ENCODE data around the gene YPEL2. TPM values are rescaled to one million over a fixed set of nuclear protein-coding genes. Genes with fewer than 3 reads are reported as not detected.

YPEL2 gene
- polyA plus RNA-seq, 1 of the 3 experiments (the other 2 are of a cell fraction), result 3.2 TPM

GRCh38 chr17:59415397-59415796 lies 83.9 kb downstream of the YPEL2 start:
- POLR2A ChIA-PET, result interaction anchor here (1.7 kb wide), 1 partner anchor 10 kb away, joined by 5 read pairs; no protein-coding TSS in a partner anchor
- H3K27me3 ChIP-seq (ENCODE audit: insufficient read depth), result no peaks in the 10 kb centered on the region
- no peaks in the 10 kb centered on the region for H3F3A ChIP-seq (replicated peaks; ENCODE audit: insufficient read depth)
- no peak overlapping the region for H2AFZ ChIP-seq (ENCODE audit: low read depth)
- H3K4me2 ChIP-seq, result no peak overlapping the region
- H3K4me3 ChIP-seq (ENCODE audit: low read depth in 2 of 2, low read length in 1 of 2), result no peak overlapping the region
- no peaks in the 10 kb centered on the region for H3K9me3 ChIP-seq
- TF ChIP-seq FOXM1 (IDR thresholded peaks at IDR 0.05; ENCODE audit: low read depth), result no peak
- TF ChIP-seq NFIC (IDR thresholded peaks at IDR 0.05; ENCODE audit: borderline replicate concordance), result no peak
- TF ChIP-seq MXI1 (IDR thresholded peaks at IDR 0.05; ENCODE audit: low read depth, low read length), result no peak
- no peak for TF ChIP-seq RFX5 (IDR thresholded peaks at IDR 0.05; ENCODE audit: low read length)
- H3K9me2 ChIP-seq, result no peaks in the 10 kb centered on the region
- no peak for DNase-seq
- H3K4me1 ChIP-seq (ENCODE audit: control insufficient read depth in 1 of 2, insufficient read depth in 2 of 2, low read depth in 1 of 2, low read length in 1 of 2), result peaks cover 0 to 3% of the 10 kb centered on the region in 2 experiments; a peak in 1 of 4 replicates
- 83% methylated on average over 5 of the region's 5 CpGs for WGBS (ENCODE audit: low lambda C conversion rate)
- no peaks in the 10 kb centered on the region for H3K36me3 ChIP-seq (replicated peaks in 1 of 2; ENCODE audit: control insufficient read depth in 1 of 2, insufficient read depth in 2 of 2, low read length in 1 of 2)
- H3K27ac ChIP-seq (ENCODE audit: low read depth in 2 of 2, low read length in 1 of 2), result no peak overlapping the region
- CTCF ChIA-PET, result interaction anchor here (1.8 to 2.6 kb wide), 3 partner anchors 11 to 86 kb away, joined by 6 to 19 read pairs (median 12); no protein-coding TSS in a partner anchor
- no peaks in the 10 kb centered on the region for H3K79me2 ChIP-seq (ENCODE audit: insufficient read depth)
- H3K9ac ChIP-seq, result no peak overlapping the region
- no peaks in the 10 kb centered on the region for H4K20me1 ChIP-seq (ENCODE audit: insufficient read depth)

DNA sequence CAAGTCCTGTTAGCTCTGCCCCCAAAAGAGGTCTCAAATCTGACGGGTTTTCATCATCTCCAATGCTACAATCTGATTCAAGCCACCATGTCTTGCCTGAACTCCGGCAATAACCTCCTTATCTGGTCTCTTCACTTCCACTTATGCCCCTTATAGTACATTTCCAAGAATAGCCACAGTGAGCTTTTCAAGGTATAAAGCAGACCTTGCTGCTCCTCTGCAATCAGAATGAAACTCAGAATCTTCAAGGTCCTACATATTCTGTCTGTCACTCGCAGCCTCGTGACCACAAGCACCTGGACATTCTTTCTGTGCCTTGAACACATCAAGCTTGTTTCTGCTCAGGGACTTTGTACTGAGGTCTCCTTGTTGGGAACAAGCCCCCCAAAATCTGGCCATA lies 84.7 kb downstream of the YPEL2 start:
- H3K4me3 ChIP-seq (ENCODE audit: low read depth in 2 of 2, low read length in 1 of 2), result no peak overlapping the region
- H3K9me3 ChIP-seq, result no peaks in the 10 kb centered on the region
- no peaks in the 10 kb centered on the region for H3F3A ChIP-seq (replicated peaks; ENCODE audit: insufficient read depth)
- no peak overlapping the region for H3K9ac ChIP-seq
- no peak for DNase-seq
- 88% methylated on average over 4 of the region's 4 CpGs for WGBS (ENCODE audit: low lambda C conversion rate)
- H3K36me3 ChIP-seq (replicated peaks in 1 of 2; ENCODE audit: control insufficient read depth in 1 of 2, insufficient read depth in 2 of 2, low read length in 1 of 2), result no peaks in the 10 kb centered on the region
- peaks cover 0 to 10% of the 10 kb centered on the region in 2 experiments; a peak in 1 of 4 replicates for H3K4me1 ChIP-seq (ENCODE audit: control insufficient read depth in 1 of 2, insufficient read depth in 2 of 2, low read depth in 1 of 2, low read length in 1 of 2)
- ChIA-PET CTCF (interaction anchor here (0.9 to 2.6 kb wide), 4 partner anchors 10 to 87 kb away, joined by 3 to 19 read pairs (median 9); no protein-coding TSS in a partner anchor), POLR2A (interaction anchor here (1.7 kb wide), 1 partner anchor 9 kb away, joined by 5 read pairs; no protein-coding TSS in a partner anchor)
- no peaks in the 10 kb centered on the region for H3K79me2 ChIP-seq (ENCODE audit: insufficient read depth)
- H3K9me2 ChIP-seq, result no peaks in the 10 kb centered on the region
- no peak overlapping the region for H3K27ac ChIP-seq (ENCODE audit: low read depth in 2 of 2, low read length in 1 of 2)
- H2AFZ ChIP-seq (ENCODE audit: low read depth), result no peak overlapping the region
- H3K27me3 ChIP-seq (ENCODE audit: insufficient read depth), result no peaks in the 10 kb centered on the region
- H3K4me2 ChIP-seq, result no peak overlapping the region
- H4K20me1 ChIP-seq (ENCODE audit: insufficient read depth), result no peaks in the 10 kb centered on the region
- TF ChIP-seq, protein P1, sequence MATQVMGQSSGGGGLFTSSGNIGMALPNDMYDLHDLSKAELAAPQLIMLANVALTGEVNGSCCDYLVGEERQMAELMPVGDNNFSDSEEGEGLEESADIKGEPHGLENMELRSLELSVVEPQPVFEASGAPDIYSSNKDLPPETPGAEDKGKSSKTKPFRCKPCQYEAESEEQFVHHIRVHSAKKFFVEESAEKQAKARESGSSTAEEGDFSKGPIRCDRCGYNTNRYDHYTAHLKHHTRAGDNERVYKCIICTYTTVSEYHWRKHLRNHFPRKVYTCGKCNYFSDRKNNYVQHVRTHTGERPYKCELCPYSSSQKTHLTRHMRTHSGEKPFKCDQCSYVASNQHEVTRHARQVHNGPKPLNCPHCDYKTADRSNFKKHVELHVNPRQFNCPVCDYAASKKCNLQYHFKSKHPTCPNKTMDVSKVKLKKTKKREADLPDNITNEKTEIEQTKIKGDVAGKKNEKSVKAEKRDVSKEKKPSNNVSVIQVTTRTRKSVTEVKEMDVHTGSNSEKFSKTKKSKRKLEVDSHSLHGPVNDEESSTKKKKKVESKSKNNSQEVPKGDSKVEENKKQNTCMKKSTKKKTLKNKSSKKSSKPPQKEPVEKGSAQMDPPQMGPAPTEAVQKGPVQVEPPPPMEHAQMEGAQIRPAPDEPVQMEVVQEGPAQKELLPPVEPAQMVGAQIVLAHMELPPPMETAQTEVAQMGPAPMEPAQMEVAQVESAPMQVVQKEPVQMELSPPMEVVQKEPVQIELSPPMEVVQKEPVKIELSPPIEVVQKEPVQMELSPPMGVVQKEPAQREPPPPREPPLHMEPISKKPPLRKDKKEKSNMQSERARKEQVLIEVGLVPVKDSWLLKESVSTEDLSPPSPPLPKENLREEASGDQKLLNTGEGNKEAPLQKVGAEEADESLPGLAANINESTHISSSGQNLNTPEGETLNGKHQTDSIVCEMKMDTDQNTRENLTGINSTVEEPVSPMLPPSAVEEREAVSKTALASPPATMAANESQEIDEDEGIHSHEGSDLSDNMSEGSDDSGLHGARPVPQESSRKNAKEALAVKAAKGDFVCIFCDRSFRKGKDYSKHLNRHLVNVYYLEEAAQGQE (IDR thresholded peaks at IDR 0.05; ENCODE audit: low read depth, low read length), result no peak
- no peak for TF ChIP-seq RFX5 (IDR thresholded peaks at IDR 0.05; ENCODE audit: low read length)
- no peak for TF ChIP-seq ZBTB33 (IDR thresholded peaks at IDR 0.05; ENCODE audit: borderline replicate concordance, low read depth)
- no peak for TF ChIP-seq RXRA (IDR thresholded peaks at IDR 0.05; ENCODE audit: borderline replicate concordance, low read depth)
- TF ChIP-seq EZH2phosphoT487 (IDR thresholded peaks at IDR 0.05; ENCODE audit: borderline replicate concordance, low read depth), result no peak
- TF ChIP-seq MAX (IDR thresholded peaks at IDR 0.05; ENCODE audit: low read depth), result no peak
- no peak for TF ChIP-seq TAF1 (IDR thresholded peaks at IDR 0.05; ENCODE audit: borderline replicate concordance, low read depth, low read length)
- no peak for TF ChIP-seq TCF12 (IDR thresholded peaks at IDR 0.05)
- TF ChIP-seq, protein P2, sequence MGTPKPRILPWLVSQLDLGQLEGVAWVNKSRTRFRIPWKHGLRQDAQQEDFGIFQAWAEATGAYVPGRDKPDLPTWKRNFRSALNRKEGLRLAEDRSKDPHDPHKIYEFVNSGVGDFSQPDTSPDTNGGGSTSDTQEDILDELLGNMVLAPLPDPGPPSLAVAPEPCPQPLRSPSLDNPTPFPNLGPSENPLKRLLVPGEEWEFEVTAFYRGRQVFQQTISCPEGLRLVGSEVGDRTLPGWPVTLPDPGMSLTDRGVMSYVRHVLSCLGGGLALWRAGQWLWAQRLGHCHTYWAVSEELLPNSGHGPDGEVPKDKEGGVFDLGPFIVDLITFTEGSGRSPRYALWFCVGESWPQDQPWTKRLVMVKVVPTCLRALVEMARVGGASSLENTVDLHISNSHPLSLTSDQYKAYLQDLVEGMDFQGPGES (IDR thresholded peaks at IDR 0.05; ENCODE audit: low read depth, low read length), result no peak
- no peak for TF ChIP-seq USF1 (IDR thresholded peaks at IDR 0.05; ENCODE audit: borderline replicate concordance, low read depth)
- TF ChIP-seq MEF2A (IDR thresholded peaks at IDR 0.05; ENCODE audit: borderline replicate concordance, low read depth), result no peak
- TF ChIP-seq, protein P3, sequence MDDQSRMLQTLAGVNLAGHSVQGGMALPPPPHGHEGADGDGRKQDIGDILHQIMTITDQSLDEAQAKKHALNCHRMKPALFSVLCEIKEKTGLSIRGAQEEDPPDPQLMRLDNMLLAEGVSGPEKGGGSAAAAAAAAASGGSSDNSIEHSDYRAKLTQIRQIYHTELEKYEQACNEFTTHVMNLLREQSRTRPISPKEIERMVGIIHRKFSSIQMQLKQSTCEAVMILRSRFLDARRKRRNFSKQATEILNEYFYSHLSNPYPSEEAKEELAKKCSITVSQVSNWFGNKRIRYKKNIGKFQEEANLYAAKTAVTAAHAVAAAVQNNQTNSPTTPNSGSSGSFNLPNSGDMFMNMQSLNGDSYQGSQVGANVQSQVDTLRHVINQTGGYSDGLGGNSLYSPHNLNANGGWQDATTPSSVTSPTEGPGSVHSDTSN (IDR thresholded peaks at IDR 0.05), result no peak
- TF ChIP-seq, protein P4, sequence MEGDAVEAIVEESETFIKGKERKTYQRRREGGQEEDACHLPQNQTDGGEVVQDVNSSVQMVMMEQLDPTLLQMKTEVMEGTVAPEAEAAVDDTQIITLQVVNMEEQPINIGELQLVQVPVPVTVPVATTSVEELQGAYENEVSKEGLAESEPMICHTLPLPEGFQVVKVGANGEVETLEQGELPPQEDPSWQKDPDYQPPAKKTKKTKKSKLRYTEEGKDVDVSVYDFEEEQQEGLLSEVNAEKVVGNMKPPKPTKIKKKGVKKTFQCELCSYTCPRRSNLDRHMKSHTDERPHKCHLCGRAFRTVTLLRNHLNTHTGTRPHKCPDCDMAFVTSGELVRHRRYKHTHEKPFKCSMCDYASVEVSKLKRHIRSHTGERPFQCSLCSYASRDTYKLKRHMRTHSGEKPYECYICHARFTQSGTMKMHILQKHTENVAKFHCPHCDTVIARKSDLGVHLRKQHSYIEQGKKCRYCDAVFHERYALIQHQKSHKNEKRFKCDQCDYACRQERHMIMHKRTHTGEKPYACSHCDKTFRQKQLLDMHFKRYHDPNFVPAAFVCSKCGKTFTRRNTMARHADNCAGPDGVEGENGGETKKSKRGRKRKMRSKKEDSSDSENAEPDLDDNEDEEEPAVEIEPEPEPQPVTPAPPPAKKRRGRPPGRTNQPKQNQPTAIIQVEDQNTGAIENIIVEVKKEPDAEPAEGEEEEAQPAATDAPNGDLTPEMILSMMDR (IDR thresholded peaks at IDR 0.05), result no peak

Measured in SK-N-SH (cell line).